ENCODE measurements around the gene SEPTIN10. TPM values are rescaled to one million over a fixed set of nuclear protein-coding genes. Genes with fewer than 3 reads are reported as not detected.

Gene SEPTIN10
- total and polyA plus RNA-seq, 2 experiments from 2014 or later, result 52.3 to 85.1 TPM

GRCh38 chr2:109649736-109650695, 36.2 kb upstream of the SEPTIN10 start:
- no peak overlapping the region for H3K4me3 Mint-ChIP-seq
- H3K27me3 Mint-ChIP-seq (ENCODE audit: insufficient read depth, low read depth, poor library complexity), result peaks cover 8% of the 10 kb centered on the region
- Histone ChIP-seq H3F3A (replicated peaks; ENCODE audit: low read depth) (no peaks in the 10 kb centered on the region), H3K9me2 (ENCODE audit: insufficient read depth) (no peaks in the 10 kb centered on the region; the same call in 1 of the 2 replicates), H3K27me3 (ENCODE audit: insufficient read depth) (no peaks in the 10 kb centered on the region), H3K36me3 (ENCODE audit: insufficient read depth) (no peaks in the 10 kb centered on the region), H3K4me3 (no peak overlapping the region), H3K27ac (ENCODE audit: low read depth) (no peak overlapping the region), H4K20me1 (replicated peaks; ENCODE audit: insufficient read depth) (no peaks in the 10 kb centered on the region), H3K4me2 (no peak overlapping the region), H3K79me2 (replicated peaks; ENCODE audit: insufficient read depth) (no peaks in the 10 kb centered on the region), H2AFZ (no peak overlapping the region), H3K4me1 (ENCODE audit: insufficient read depth) (peaks cover 11% of the 10 kb centered on the region)
- ATAC-seq, result no peak
- peaks cover 16% of the 10 kb centered on the region; the same call in 2 of the 3 replicates for H3K4me1 Mint-ChIP-seq
- TF ChIP-seq, protein P1, sequence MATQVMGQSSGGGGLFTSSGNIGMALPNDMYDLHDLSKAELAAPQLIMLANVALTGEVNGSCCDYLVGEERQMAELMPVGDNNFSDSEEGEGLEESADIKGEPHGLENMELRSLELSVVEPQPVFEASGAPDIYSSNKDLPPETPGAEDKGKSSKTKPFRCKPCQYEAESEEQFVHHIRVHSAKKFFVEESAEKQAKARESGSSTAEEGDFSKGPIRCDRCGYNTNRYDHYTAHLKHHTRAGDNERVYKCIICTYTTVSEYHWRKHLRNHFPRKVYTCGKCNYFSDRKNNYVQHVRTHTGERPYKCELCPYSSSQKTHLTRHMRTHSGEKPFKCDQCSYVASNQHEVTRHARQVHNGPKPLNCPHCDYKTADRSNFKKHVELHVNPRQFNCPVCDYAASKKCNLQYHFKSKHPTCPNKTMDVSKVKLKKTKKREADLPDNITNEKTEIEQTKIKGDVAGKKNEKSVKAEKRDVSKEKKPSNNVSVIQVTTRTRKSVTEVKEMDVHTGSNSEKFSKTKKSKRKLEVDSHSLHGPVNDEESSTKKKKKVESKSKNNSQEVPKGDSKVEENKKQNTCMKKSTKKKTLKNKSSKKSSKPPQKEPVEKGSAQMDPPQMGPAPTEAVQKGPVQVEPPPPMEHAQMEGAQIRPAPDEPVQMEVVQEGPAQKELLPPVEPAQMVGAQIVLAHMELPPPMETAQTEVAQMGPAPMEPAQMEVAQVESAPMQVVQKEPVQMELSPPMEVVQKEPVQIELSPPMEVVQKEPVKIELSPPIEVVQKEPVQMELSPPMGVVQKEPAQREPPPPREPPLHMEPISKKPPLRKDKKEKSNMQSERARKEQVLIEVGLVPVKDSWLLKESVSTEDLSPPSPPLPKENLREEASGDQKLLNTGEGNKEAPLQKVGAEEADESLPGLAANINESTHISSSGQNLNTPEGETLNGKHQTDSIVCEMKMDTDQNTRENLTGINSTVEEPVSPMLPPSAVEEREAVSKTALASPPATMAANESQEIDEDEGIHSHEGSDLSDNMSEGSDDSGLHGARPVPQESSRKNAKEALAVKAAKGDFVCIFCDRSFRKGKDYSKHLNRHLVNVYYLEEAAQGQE (IDR thresholded peaks at IDR 0.05; ENCODE audit: unreplicated experiment), result no peak
- TF ChIP-seq, protein P2, sequence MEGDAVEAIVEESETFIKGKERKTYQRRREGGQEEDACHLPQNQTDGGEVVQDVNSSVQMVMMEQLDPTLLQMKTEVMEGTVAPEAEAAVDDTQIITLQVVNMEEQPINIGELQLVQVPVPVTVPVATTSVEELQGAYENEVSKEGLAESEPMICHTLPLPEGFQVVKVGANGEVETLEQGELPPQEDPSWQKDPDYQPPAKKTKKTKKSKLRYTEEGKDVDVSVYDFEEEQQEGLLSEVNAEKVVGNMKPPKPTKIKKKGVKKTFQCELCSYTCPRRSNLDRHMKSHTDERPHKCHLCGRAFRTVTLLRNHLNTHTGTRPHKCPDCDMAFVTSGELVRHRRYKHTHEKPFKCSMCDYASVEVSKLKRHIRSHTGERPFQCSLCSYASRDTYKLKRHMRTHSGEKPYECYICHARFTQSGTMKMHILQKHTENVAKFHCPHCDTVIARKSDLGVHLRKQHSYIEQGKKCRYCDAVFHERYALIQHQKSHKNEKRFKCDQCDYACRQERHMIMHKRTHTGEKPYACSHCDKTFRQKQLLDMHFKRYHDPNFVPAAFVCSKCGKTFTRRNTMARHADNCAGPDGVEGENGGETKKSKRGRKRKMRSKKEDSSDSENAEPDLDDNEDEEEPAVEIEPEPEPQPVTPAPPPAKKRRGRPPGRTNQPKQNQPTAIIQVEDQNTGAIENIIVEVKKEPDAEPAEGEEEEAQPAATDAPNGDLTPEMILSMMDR (conservative IDR thresholded peaks at IDR 0.05; ENCODE audit: low read depth in 2 of 2), result no peak
- TF ChIP-seq ZNF331 (CRISPR knock-in tag; IDR thresholded peaks at IDR 0.05; ENCODE audit: low read depth), result no peak
- no peak for TF ChIP-seq STAT1 (IDR thresholded peaks at IDR 0.05; ENCODE audit: unreplicated experiment)
- no peak for TF ChIP-seq ETS1 (IDR thresholded peaks at IDR 0.05)
- no peak for DNase-seq (ENCODE audit: low spot score)
- no peaks in the 10 kb centered on the region; the same call in 2 of the 3 replicates for H3K9me3 Mint-ChIP-seq
- no peak overlapping the region for H3K27ac Mint-ChIP-seq
- no peaks in the 10 kb centered on the region for H3K36me3 Mint-ChIP-seq (ENCODE audit: low read depth)

DNA sequence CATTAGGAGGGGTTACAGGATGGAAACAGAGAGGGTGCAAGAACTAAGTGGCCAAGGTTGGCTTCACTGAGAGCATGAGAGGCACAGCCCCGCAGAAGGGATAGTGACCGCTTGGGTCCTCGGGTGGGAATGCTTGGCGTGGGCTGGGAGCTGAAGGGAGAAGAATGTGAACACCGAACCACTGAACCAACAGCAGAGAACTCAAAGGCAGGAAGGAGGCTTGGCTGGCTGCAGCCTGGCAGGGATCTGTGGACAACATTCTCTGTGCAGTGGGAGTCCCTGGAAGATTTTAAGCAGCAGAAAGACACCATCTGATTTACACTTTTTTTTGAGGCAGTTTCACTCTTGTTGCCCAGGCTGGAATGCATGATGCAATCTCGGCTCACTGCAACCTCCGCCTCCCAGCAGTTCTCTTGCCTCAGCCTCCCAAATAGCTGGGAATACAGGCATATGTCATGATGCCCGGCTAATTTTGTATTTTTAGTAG, 34.3 kb upstream of the SEPTIN10 start:
- Histone ChIP-seq H3K27ac (ENCODE audit: low read depth) (no peak overlapping the region), H3F3A (replicated peaks; ENCODE audit: low read depth) (no peaks in the 10 kb centered on the region), H3K4me1 (ENCODE audit: insufficient read depth) (peaks cover 19% of the 10 kb centered on the region), H4K20me1 (replicated peaks; ENCODE audit: insufficient read depth) (no peaks in the 10 kb centered on the region), H3K4me3 (no peak overlapping the region), H3K27me3 (ENCODE audit: insufficient read depth) (no peaks in the 10 kb centered on the region), H3K36me3 (ENCODE audit: insufficient read depth) (no peaks in the 10 kb centered on the region), H3K4me2 (no peak overlapping the region), H3K9me2 (ENCODE audit: insufficient read depth) (no peaks in the 10 kb centered on the region; the same call in 1 of the 2 replicates), H3K79me2 (replicated peaks; ENCODE audit: insufficient read depth) (no peaks in the 10 kb centered on the region), H2AFZ (peak overlapping the region; percentile 80)
- no peak for ATAC-seq
- H3K9me3 Mint-ChIP-seq, result no peaks in the 10 kb centered on the region; the same call in 2 of the 3 replicates
- peaks cover 8% of the 10 kb centered on the region for H3K27me3 Mint-ChIP-seq (ENCODE audit: insufficient read depth, low read depth, poor library complexity)
- H3K4me1 Mint-ChIP-seq, result peaks cover 24% of the 10 kb centered on the region
- peak overlapping the region; percentile 73 for H3K27ac Mint-ChIP-seq
- H3K36me3 Mint-ChIP-seq (ENCODE audit: low read depth), result no peaks in the 10 kb centered on the region
- DNase-seq (ENCODE audit: low spot score), result no peak
- no peak overlapping the region for H3K4me3 Mint-ChIP-seq
- no peak for TF ChIP-seq EZH2phosphoT487 (IDR thresholded peaks at IDR 0.05; ENCODE audit: unreplicated experiment)
- no peak for TF ChIP-seq CREB1 (CRISPR knock-in tag; IDR thresholded peaks at IDR 0.05; ENCODE audit: low read depth)
- TF ChIP-seq ZNF114 (CRISPR knock-in tag; IDR thresholded peaks at IDR 0.05), result no peak
- no peak for TF ChIP-seq POLR2AphosphoS5 (IDR thresholded peaks at IDR 0.05; ENCODE audit: low read depth)
- no peak for TF ChIP-seq STAT1 (IDR thresholded peaks at IDR 0.05; ENCODE audit: unreplicated experiment)
- TF ChIP-seq JUNB (IDR thresholded peaks at IDR 0.05; ENCODE audit: unreplicated experiment), result no peak
- TF ChIP-seq, protein P1 (IDR thresholded peaks at IDR 0.05; ENCODE audit: unreplicated experiment), result no peak
- no peak for TF ChIP-seq EZH2 (IDR thresholded peaks at IDR 0.05; ENCODE audit: low read depth, unreplicated experiment)
